Motor neuron (in vitro differentiated cells): Measurements from ENCODE around the gene VTI1A. TPM values are rescaled to one million over a fixed set of nuclear protein-coding genes. Genes with fewer than 3 reads are reported as not detected.

ENCODE experiments used
- ATAC-seq, 8 experiments: fragments of 200-7000 bp; cut with Tn5 transposase; replicated peaks in 6 of 8; 2 replicates each; pipeline ENCODE4 v1.8.0; 2021; ENCODE audit warnings: mild to moderate bottlenecking in 8 of 8, moderate library complexity in 8 of 8
- H3K27ac ChIP-seq, 2 donors: fragments of 250-450 bp; sonication (Bioruptor Pico); 2 replicates each; pipeline ENCODE4 v1.9.0; 2021; ENCODE audit warnings: antibody characterized with exemption in 2 of 2, mild to moderate bottlenecking in 2 of 2, moderate library complexity in 1 of 2
- H3K4me1 ChIP-seq, 2 donors: fragments of 250-450 bp; sonication (Bioruptor Pico); replicated peaks in 1 of 2; 2 replicates each; pipeline ENCODE4 v1.6.1; 2021; ENCODE audit warnings: antibody characterized with exemption in 2 of 2, mild to moderate bottlenecking in 2 of 2, moderate library complexity in 1 of 2
- H3K4me3 ChIP-seq, 5 donors: fragments of 250-450 bp; sonication (Bioruptor Pico); 2 replicates each; pipeline ENCODE4 v1.9.0; 2021; ENCODE audit warnings: antibody characterized with exemption in 5 of 5, mild to moderate bottlenecking in 5 of 5, moderate library complexity in 4 of 5
- WGBS, 10 experiments: fragments of 450-650 bp; shearing (Covaris generic); methylation state at CpG; one replicate each; pipeline ENCODE4 v1.0.0; 2022; 5-methylcytosine and 5-hydroxymethylcytosine counted together
- in situ Hi-C, 9 experiments: fragments of 400-800 bp; cut with MboI; loops; one replicate each; pipeline ENCODE4 v1.15.0; 2021; ENCODE audit warnings: low sequenced_read_pairs in 9 of 9, low pct_unique_long_range_greater_than_20kb in 2 of 9; ENCODE audit not compliant: unreplicated experiment in 9 of 9
- total RNA-seq, 8 experiments: library from RNA; unstranded; fragments of 300-600 nt; gene quantifications; 2 replicates each; pipeline versions ENCODE4 v1.2.3 to v1.2.4, GENCODE V29; 2022

The VTI1A gene
- total RNA-seq, 8 experiments from 2014 or later, result 29.8 to 55.3 (median 42.6) TPM

GRCh38 chr10:112778579-112778978 is 331.6 kb downstream of the VTI1A start:
- ATAC-seq, result no peak
- H3K27ac ChIP-seq, result no peak overlapping the region

GRCh38 chr10:112779025-112779770 is 332.2 kb downstream of the VTI1A start:
- H3K27ac ChIP-seq, result no peak overlapping the region
- WGBS, 10 experiments, result 32 to 100% (median 95%) methylated on average over 4 to 7 of the region's 7 CpGs
- no peak for ATAC-seq
- in situ Hi-C loops, result no loop called here
- H3K4me3 ChIP-seq, result no peak overlapping the region
- H3K4me1 ChIP-seq, result peaks cover 32 to 39% of the 10 kb centered on the region in 2 donors

More at GRCh38 chr10:112778579-112778978, 331.6 kb downstream of the VTI1A start:
- no peak overlapping the region for H3K4me3 ChIP-seq
- in situ Hi-C loops, result no loop called here
- H3K4me1 ChIP-seq, result peaks cover 26 to 37% of the 10 kb centered on the region in 2 donors

GRCh38 chr10:112782200-112782907 is 335.3 kb downstream of the VTI1A start:
- no peak overlapping the region for H3K4me3 ChIP-seq
- 0 to 97% (median 90%) methylated on average over 1 to 11 of the region's 18 CpGs; no CpG with 5 or more reads in 2 of the 10 experiments for WGBS, 10 experiments
- H3K4me1 ChIP-seq, result peaks cover 18 to 24% of the 10 kb centered on the region in 2 donors
- in situ Hi-C loops, result no loop called here
- ATAC-seq, result no peak
- no peak overlapping the region for H3K27ac ChIP-seq

GRCh38 chr10:112783351-112784021 is 336.5 kb downstream of the VTI1A start:
- ATAC-seq, result peak; percentile 29 to 83 (median 62)
- no peak overlapping the region for H3K27ac ChIP-seq
- 20 to 91% (median 60%) methylated on average over 2 to 12 of the region's 14 CpGs for WGBS, 10 experiments
- H3K4me1 ChIP-seq, result peaks cover 18 to 19% of the 10 kb centered on the region in 2 donors
- in situ Hi-C loops, result no loop called here
- H3K4me3 ChIP-seq, result no peak overlapping the region

GRCh38 chr10:112784022-112784461 is 337.0 kb downstream of the VTI1A start:
- in situ Hi-C loops, result no loop called here
- no peak overlapping the region for H3K4me3 ChIP-seq
- no peak overlapping the region for H3K27ac ChIP-seq
- ATAC-seq, result peak in 5 of 8 experiments; percentile 23 to 84 (median 60)
- peaks cover 18 to 19% of the 10 kb centered on the region in 2 donors for H3K4me1 ChIP-seq
- 8 to 80% (median 60%) methylated on average over 2 to 8 of the region's 8 CpGs for WGBS, 10 experiments

- ATAC-seq, result no peak
Observed at GRCh38 chr10:112785089-112785488, 338.1 kb downstream of the VTI1A start.

GRCh38 chr10:112789248-112789647 is 342.2 kb downstream of the VTI1A start:
- no peak for ATAC-seq
- H3K4me1 ChIP-seq, result peaks cover 24% of the 10 kb centered on the region in 2 donors
- no peak overlapping the region for H3K4me3 ChIP-seq
- H3K27ac ChIP-seq, result no peak overlapping the region
- in situ Hi-C loops, result no loop called here

More at GRCh38 chr10:112785089-112785488, 338.1 kb downstream of the VTI1A start:
- in situ Hi-C loops, result no loop called here
- peaks cover 18 to 19% of the 10 kb centered on the region in 2 donors for H3K4me1 ChIP-seq
- H3K4me3 ChIP-seq, result no peak overlapping the region
- H3K27ac ChIP-seq, result no peak overlapping the region

- no peak overlapping the region for H3K27ac ChIP-seq
- no peak for ATAC-seq
- in situ Hi-C loops, result no loop called here
- WGBS, 10 experiments, result 86 to 100% (median 100%) methylated on average over 1 of the region's 1 CpG; no CpG with 5 or more reads in 2 of the 10 experiments
- H3K4me1 ChIP-seq, result peaks cover 17 to 20% of the 10 kb centered on the region in 2 donors
- no peak overlapping the region for H3K4me3 ChIP-seq
Observed at GRCh38 chr10:112790030-112790429, 343.0 kb downstream of the VTI1A start.

GRCh38 chr10:112790921-112791320 is 343.9 kb downstream of the VTI1A start:
- peaks cover 16 to 20% of the 10 kb centered on the region in 2 donors for H3K4me1 ChIP-seq
- no peak overlapping the region for H3K4me3 ChIP-seq
- no peak for ATAC-seq
- H3K27ac ChIP-seq, result no peak overlapping the region
- in situ Hi-C loops, result no loop called here
- WGBS, 10 experiments, result 89 to 100% (median 100%) methylated on average over 1 to 4 of the region's 4 CpGs; no CpG with 5 or more reads in 2 of the 10 experiments

- no peak for ATAC-seq
Observed at GRCh38 chr10:112791447-112791846, 344.4 kb downstream of the VTI1A start.

GRCh38 chr10:112792487-112793201 is 345.6 kb downstream of the VTI1A start:
- H3K4me3 ChIP-seq, result no peak overlapping the region
- 0 to 66% (median 40%) methylated on average over 1 to 11 of the region's 14 CpGs for WGBS, 10 experiments
- in situ Hi-C loops, result no loop called here
- H3K4me1 ChIP-seq, result peaks cover 30 to 34% of the 10 kb centered on the region in 2 donors
- peak overlapping the region; percentile 66 to 72 for H3K27ac ChIP-seq
- peak; percentile 75 to 99 (median 96) for ATAC-seq

More at GRCh38 chr10:112791447-112791846, 344.4 kb downstream of the VTI1A start:
- Histone ChIP-seq H3K4me1 (peaks cover 18 to 22% of the 10 kb centered on the region in 2 donors), H3K27ac (no peak overlapping the region), H3K4me3 (no peak overlapping the region)
- in situ Hi-C loops, result no loop called here
- WGBS, 10 experiments, result 67 to 100% (median 86%) methylated on average over 1 to 2 of the region's 2 CpGs; no CpG with 5 or more reads in 1 of the 10 experiments

- peak; percentile 38 to 84 (median 58) for ATAC-seq
- no peak overlapping the region for H3K4me3 ChIP-seq
- 6 to 61% (median 27%) methylated on average over 2 to 7 of the region's 8 CpGs; no CpG with 5 or more reads in 2 of the 10 experiments for WGBS, 10 experiments
- peak overlapping the region; percentile 66 to 72 for H3K27ac ChIP-seq
- peaks cover 36 to 37% of the 10 kb centered on the region in 2 donors for H3K4me1 ChIP-seq
- in situ Hi-C loops, result no loop called here
Observed at GRCh38 chr10:112793202-112793921, 346.3 kb downstream of the VTI1A start.
